ENCODE data around the gene RHOT1.

- TF ChIP-seq POLR2A (IDR thresholded peaks at IDR 0.05) (no peak), CTCF (IDR thresholded peaks at IDR 0.05) (peak in 1 of 6 experiments; percentile 15)
Observed at GRCh38 chr17:32264140-32264799, 122.0 kb downstream of the RHOT1 start.
